D721Med (cell line): ENCODE measurements around the gene KCNG2.

Source experiments
- DNase-seq: peaks from one replicate; pipeline ENCODE4 v3.0.0; 2011; ENCODE audit warnings: low spot score; ENCODE audit not compliant: insufficient read length
- FAIRE-seq: peaks from 2 replicates; lab custom pipeline; 2011; peaks lifted over from hg19 to GRCh38; lab: Jason Lieb, UNC
- TF ChIP-seq, protein P1 (sequence below): IDR thresholded peaks from 2 replicates; pipeline ENCODE4 v1.5.1; 2012; ENCODE audit warnings: mild to moderate bottlenecking, control low read depth; ENCODE audit not compliant: insufficient read depth; ENCODE audit errors: missing control alignments

KCNG2 gene

DNA sequence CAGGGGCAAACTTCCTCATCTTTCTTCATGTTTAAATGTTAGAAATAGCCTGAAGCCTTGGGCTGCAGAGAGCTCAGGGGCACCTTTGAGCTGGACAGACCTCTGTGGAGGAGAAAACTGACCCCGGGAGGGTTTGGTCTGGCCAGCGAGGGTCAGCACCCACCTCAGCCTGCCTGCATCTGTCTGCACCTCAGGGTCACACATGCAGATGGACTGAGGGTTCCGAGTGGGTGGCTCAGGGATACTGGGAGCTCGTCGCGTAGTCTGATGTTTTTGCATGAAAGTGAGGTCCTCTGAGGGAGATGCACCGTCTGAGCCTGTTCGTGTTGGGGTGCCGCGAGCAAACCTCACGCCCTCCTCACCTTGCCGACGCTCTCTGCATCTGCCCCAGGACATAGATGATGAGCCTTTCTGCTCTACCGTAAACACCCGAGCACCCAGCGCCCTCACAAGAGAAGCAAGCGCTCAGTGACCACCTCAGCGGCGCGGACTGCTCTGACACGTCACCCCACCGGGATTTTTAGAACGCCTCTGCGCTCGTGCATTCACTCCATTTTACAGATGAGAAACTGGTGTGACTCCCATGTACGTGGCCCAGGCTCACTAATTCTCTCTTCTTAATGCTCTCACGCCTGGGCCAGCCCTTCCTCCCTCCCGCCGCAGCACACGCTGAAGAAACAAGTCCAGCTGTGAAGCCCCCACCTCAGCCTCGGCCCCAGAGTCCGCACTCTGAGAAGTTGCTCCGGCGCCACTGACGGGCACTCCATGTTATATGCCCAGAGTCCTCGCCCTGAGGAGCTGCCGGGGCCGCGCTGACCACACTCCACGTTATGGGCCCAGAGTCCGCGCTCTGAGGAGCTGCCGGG, 9.5 kb downstream of the KCNG2 start:
- FAIRE-seq (no peak), DNase-seq (no peak)
- TF ChIP-seq, protein P1, sequence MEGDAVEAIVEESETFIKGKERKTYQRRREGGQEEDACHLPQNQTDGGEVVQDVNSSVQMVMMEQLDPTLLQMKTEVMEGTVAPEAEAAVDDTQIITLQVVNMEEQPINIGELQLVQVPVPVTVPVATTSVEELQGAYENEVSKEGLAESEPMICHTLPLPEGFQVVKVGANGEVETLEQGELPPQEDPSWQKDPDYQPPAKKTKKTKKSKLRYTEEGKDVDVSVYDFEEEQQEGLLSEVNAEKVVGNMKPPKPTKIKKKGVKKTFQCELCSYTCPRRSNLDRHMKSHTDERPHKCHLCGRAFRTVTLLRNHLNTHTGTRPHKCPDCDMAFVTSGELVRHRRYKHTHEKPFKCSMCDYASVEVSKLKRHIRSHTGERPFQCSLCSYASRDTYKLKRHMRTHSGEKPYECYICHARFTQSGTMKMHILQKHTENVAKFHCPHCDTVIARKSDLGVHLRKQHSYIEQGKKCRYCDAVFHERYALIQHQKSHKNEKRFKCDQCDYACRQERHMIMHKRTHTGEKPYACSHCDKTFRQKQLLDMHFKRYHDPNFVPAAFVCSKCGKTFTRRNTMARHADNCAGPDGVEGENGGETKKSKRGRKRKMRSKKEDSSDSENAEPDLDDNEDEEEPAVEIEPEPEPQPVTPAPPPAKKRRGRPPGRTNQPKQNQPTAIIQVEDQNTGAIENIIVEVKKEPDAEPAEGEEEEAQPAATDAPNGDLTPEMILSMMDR: no peak

DNA sequence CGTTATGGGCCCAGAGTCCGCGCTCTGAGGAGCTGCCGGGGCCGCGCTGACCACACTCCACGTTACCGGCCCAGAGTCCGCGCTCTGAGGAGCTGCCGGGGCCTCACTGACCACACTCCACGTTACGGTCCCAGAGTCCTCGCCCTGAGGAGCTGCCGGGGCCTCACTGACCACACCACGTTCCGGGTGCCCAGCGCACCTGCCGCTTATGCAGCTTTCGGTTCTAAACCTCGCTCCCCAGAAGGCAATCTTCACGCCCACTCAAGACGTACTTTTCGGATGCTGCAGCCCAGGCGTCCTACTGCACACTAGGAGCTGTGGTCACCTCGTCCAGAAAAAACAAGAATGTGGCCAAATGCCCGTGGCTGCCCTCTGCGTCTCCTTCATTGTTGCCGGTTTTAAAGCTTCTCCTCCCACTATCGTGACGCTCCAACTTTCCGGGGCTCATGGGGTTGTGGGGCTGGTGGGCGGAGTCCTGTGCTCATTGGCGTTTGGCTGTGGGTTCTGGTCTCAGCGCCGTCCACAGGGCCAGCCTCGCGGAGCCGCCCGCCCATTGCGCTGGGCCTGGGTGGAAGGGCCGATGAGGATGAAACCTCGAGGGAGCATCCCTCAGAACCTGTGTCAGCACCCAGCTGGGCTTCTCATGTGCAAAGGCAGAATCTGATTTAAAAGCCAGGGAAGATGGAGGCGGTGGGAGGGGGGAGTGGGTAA, 11.9 kb downstream of the KCNG2 start:
- TF ChIP-seq, protein P1: no peak
- DNase-seq (no peak), FAIRE-seq (no peak)

GRCh38 chr18:79812052-79812451, 14.3 kb downstream of the KCNG2 start:
- TF ChIP-seq, protein P1: no peak
- FAIRE-seq (peak; percentile 84), DNase-seq (no peak)

GRCh38 chr18:79814373-79814772, 16.6 kb downstream of the KCNG2 start:
- TF ChIP-seq, protein P1: no peak
- FAIRE-seq (no peak), DNase-seq (peak; percentile 86)

DNA sequence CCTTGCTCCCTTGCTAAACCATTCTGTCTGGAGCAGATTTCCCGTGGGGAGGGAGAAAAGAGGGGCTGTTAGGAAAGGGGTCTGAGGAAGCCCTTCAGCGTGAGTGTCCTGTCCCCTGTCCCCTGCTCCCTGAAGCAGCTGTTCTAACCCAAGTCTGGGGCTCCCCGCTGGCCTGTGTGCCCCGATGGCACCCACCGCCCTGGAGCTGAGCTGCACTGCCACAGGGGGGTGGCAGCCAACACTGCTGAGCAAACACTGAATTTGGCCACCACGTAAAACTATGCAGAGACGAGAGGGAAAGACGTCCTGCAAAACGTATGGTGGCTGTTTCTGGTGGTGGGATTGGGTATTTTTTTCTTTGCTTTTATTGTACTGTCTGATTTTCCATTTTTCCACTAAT, 17.9 kb downstream of the KCNG2 start:
- TF ChIP-seq, protein P1: no peak
- DNase-seq: no peak
- FAIRE-seq: no peak

- no peak for FAIRE-seq
Observed at GRCh38 chr18:79816092-79816491, 18.4 kb downstream of the KCNG2 start.

More at GRCh38 chr18:79816092-79816491, 18.4 kb downstream of the KCNG2 start:
- TF ChIP-seq, protein P1: no peak
- DNase-seq: no peak
